Measurements from ENCODE around the gene THEM5. TPM values are rescaled to one million over a fixed set of nuclear protein-coding genes. Genes with fewer than 3 reads are reported as not detected.

The THEM5 gene
- total and polyA plus RNA-seq, 2 experiments from 2014 or later = not detected

GRCh38 chr1:151864411-151864810 lies 10.9 kb upstream of the THEM5 start:
- Histone ChIP-seq H3K27me3 (replicated peaks; ENCODE audit: insufficient read depth) (no peaks in the 10 kb centered on the region), H3K27ac (no peak overlapping the region), H3K4me1 (ENCODE audit: insufficient read depth) (peaks cover 9% of the 10 kb centered on the region), H3K4me2 (ENCODE audit: unreplicated experiment) (no peak overlapping the region), H3F3A (ENCODE audit: insufficient read depth) (peaks cover 19% of the 10 kb centered on the region), H3K9ac (no peak overlapping the region), H2AFZ (no peak overlapping the region), H3K9me3 (ENCODE audit: low read depth) (no peaks in the 10 kb centered on the region), H3K79me2 (ENCODE audit: insufficient read depth) (no peaks in the 10 kb centered on the region), H3K4me3 (no peak overlapping the region), H4K20me1 (ENCODE audit: insufficient read depth) (no peaks in the 10 kb centered on the region), H3K9me2 (ENCODE audit: insufficient read depth) (no peaks in the 10 kb centered on the region), H3K36me3 (ENCODE audit: low read depth) (no peaks in the 10 kb centered on the region)
- WGBS, 2 experiments (ENCODE audit: low coverage in 1 of 2, low lambda C conversion rate in 2 of 2, missing lambda C conversion rate in 2 of 2) = 22 to 27% methylated on average over 2 of the region's 2 CpGs
- DNase-seq = no peak
- TF ChIP-seq EZH2phosphoT487 (IDR thresholded peaks at IDR 0.05; ENCODE audit: insufficient read depth, low read depth) (no peak), EZH2 (IDR thresholded peaks at IDR 0.05; ENCODE audit: insufficient read depth, poor library complexity, severe bottlenecking) (no peak)
- in situ Hi-C loops (cut with MboI) = no loop called here

GRCh38 chr1:151862604-151863003 lies 9.1 kb upstream of the THEM5 start:
- Histone ChIP-seq H4K20me1 (ENCODE audit: insufficient read depth) (no peaks in the 10 kb centered on the region), H3K36me3 (ENCODE audit: low read depth) (no peaks in the 10 kb centered on the region), H3K9me3 (ENCODE audit: low read depth) (no peaks in the 10 kb centered on the region), H3K27me3 (replicated peaks; ENCODE audit: insufficient read depth) (no peaks in the 10 kb centered on the region), H3K27ac (no peak overlapping the region), H3K9ac (no peak overlapping the region), H2AFZ (no peak overlapping the region), H3F3A (ENCODE audit: insufficient read depth) (peaks cover 7% of the 10 kb centered on the region; the same call in 1 of the 2 replicates), H3K4me2 (ENCODE audit: unreplicated experiment) (no peak overlapping the region), H3K4me1 (ENCODE audit: insufficient read depth) (peaks cover 10% of the 10 kb centered on the region; the same call in 1 of the 2 replicates), H3K79me2 (ENCODE audit: insufficient read depth) (no peaks in the 10 kb centered on the region), H3K4me3 (no peak overlapping the region), H3K9me2 (ENCODE audit: insufficient read depth) (no peaks in the 10 kb centered on the region)
- in situ Hi-C loops (cut with MboI) = no loop called here
- no peak for TF ChIP-seq EZH2phosphoT487 (IDR thresholded peaks at IDR 0.05; ENCODE audit: insufficient read depth, low read depth)
- TF ChIP-seq EZH2 (IDR thresholded peaks at IDR 0.05; ENCODE audit: insufficient read depth, poor library complexity, severe bottlenecking) = no peak
- DNase-seq = no peak

- no peak for TF ChIP-seq EZH2 (IDR thresholded peaks at IDR 0.05; ENCODE audit: insufficient read depth, poor library complexity, severe bottlenecking)
- no peak for TF ChIP-seq EZH2phosphoT487 (IDR thresholded peaks at IDR 0.05; ENCODE audit: insufficient read depth, low read depth)
- no peak overlapping the region for H3K4me2 ChIP-seq (ENCODE audit: unreplicated experiment)
- no peaks in the 10 kb centered on the region for H3K79me2 ChIP-seq (ENCODE audit: insufficient read depth)
- H3K27ac ChIP-seq = no peak overlapping the region
- in situ Hi-C loops (cut with MboI) = no loop called here
- H3K9me3 ChIP-seq (ENCODE audit: low read depth) = no peaks in the 10 kb centered on the region
- 65 to 76% methylated on average over 7 of the region's 7 CpGs for WGBS, 2 experiments (ENCODE audit: low coverage in 1 of 2, low lambda C conversion rate in 2 of 2, missing lambda C conversion rate in 2 of 2)
- H3K9me2 ChIP-seq (ENCODE audit: insufficient read depth) = no peaks in the 10 kb centered on the region
- H3K27me3 ChIP-seq (replicated peaks; ENCODE audit: insufficient read depth) = no peaks in the 10 kb centered on the region
- H2AFZ ChIP-seq = no peak overlapping the region
- peaks cover 12% of the 10 kb centered on the region for H3K4me1 ChIP-seq (ENCODE audit: insufficient read depth)
- H3K4me3 ChIP-seq = no peak overlapping the region
- 0 out of 2 replicates have a peak, but pooled peaks cover under 1% of the 10 kb centered on the region for H3F3A ChIP-seq (ENCODE audit: insufficient read depth)
- no peaks in the 10 kb centered on the region for H3K36me3 ChIP-seq (ENCODE audit: low read depth)
- no peak for DNase-seq
- H3K9ac ChIP-seq = no peak overlapping the region
- H4K20me1 ChIP-seq (ENCODE audit: insufficient read depth) = no peaks in the 10 kb centered on the region
Measured at GRCh38 chr1:151860504-151861187, 7.1 kb upstream of the THEM5 start.

GRCh38 chr1:151859891-151860293 lies 6.4 kb upstream of the THEM5 start:
- no peak overlapping the region for H3K9ac ChIP-seq
- no peaks in the 10 kb centered on the region for H4K20me1 ChIP-seq (ENCODE audit: insufficient read depth)
- 89 to 90% methylated on average over 6 of the region's 6 CpGs for WGBS, 2 experiments (ENCODE audit: low coverage in 1 of 2, low lambda C conversion rate in 2 of 2, missing lambda C conversion rate in 2 of 2)
- no peaks in the 10 kb centered on the region for H3K27me3 ChIP-seq (replicated peaks; ENCODE audit: insufficient read depth)
- TF ChIP-seq EZH2 (IDR thresholded peaks at IDR 0.05; ENCODE audit: insufficient read depth, poor library complexity, severe bottlenecking) = no peak
- TF ChIP-seq EZH2phosphoT487 (IDR thresholded peaks at IDR 0.05; ENCODE audit: insufficient read depth, low read depth) = no peak
- 0 out of 2 replicates have a peak, but pooled peaks cover 7% of the 10 kb centered on the region for H3F3A ChIP-seq (ENCODE audit: insufficient read depth)
- H3K9me3 ChIP-seq (ENCODE audit: low read depth) = no peaks in the 10 kb centered on the region
- H3K4me3 ChIP-seq = no peak overlapping the region
- no peak overlapping the region for H3K4me2 ChIP-seq (ENCODE audit: unreplicated experiment)
- H2AFZ ChIP-seq = no peak overlapping the region
- no peaks in the 10 kb centered on the region for H3K9me2 ChIP-seq (ENCODE audit: insufficient read depth)
- no peaks in the 10 kb centered on the region for H3K36me3 ChIP-seq (ENCODE audit: low read depth)
- no peaks in the 10 kb centered on the region for H3K79me2 ChIP-seq (ENCODE audit: insufficient read depth)
- no peak for DNase-seq
- H3K4me1 ChIP-seq (ENCODE audit: insufficient read depth) = peaks cover 14% of the 10 kb centered on the region
- no peak overlapping the region for H3K27ac ChIP-seq
- in situ Hi-C loops (cut with MboI) = no loop called here
